GM12872 (cell line): ENCODE data around the gene TENT4A.

Source experiments
- TF ChIP-seq, protein P1 (sequence below): IDR thresholded peaks from 3 replicates; pipeline ENCODE4 v1.5.1; 2011; ENCODE audit warnings: low read depth, mild to moderate bottlenecking, low read length, moderate library complexity; ENCODE audit not compliant: insufficient read depth

TENT4A gene

DNA sequence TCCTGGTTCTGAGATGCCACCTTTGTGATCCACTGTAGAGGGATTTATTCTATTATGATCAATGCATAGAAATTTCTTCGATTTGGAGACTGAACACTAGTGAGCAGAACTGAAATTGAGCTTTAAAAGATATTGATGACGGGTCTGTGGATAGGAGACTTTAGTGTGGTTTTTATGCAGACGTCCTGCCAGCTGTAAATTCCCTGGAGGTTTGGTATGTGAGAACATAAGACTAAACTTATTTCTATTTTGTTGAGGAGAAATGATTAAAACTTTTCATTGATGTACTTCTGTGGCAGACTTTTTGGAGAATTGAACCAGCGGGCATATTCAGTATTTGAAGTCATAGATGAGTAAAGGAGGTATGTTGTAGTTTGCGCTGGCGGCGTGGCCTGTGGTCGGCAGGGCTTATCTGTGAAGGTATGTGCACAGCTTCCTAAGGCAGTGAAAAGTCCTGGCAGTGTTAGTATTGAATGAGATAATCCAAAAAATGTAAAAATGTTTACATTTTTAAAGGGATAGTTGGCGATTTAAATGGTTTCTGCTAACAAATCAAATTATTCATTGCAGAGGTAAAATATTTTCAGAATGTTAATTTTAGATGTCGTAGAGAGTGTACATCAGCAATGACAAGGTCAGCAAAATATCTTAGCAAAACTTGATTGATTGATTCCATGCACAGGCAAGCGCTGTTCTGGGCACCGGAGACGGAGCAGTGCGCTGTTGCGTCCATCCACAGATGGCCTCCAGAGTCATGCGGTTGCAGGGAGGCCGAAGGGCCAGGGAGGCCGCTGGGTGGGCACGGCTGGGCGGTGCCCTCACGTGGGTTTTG lies 20.4 kb downstream of the TENT4A start:
- TF ChIP-seq, protein P1, sequence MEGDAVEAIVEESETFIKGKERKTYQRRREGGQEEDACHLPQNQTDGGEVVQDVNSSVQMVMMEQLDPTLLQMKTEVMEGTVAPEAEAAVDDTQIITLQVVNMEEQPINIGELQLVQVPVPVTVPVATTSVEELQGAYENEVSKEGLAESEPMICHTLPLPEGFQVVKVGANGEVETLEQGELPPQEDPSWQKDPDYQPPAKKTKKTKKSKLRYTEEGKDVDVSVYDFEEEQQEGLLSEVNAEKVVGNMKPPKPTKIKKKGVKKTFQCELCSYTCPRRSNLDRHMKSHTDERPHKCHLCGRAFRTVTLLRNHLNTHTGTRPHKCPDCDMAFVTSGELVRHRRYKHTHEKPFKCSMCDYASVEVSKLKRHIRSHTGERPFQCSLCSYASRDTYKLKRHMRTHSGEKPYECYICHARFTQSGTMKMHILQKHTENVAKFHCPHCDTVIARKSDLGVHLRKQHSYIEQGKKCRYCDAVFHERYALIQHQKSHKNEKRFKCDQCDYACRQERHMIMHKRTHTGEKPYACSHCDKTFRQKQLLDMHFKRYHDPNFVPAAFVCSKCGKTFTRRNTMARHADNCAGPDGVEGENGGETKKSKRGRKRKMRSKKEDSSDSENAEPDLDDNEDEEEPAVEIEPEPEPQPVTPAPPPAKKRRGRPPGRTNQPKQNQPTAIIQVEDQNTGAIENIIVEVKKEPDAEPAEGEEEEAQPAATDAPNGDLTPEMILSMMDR: no peak

DNA sequence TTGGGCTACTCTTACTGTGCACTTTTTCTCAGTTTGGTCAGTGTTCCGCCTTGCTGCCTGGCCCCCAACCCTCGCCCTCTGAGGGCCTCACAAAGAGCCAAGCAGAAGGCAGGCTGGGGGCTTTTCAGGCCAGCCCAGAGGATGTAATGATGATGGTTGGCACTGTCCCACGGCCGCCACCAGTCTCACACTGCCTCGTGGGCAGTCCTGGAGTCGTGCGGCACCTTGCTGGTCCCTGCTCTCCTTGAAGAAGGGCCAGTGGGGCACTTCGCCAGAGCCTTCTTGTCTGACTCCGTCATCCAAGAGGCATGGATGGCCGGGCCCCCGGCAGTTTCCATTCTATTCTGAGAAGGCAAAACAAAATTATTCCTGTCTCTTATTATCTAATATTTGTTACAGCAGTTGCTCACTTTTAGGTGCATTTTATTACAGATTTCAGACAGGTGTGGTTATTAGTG lies 21.0 kb downstream of the TENT4A start:
- TF ChIP-seq, protein P1: no peak

DNA sequence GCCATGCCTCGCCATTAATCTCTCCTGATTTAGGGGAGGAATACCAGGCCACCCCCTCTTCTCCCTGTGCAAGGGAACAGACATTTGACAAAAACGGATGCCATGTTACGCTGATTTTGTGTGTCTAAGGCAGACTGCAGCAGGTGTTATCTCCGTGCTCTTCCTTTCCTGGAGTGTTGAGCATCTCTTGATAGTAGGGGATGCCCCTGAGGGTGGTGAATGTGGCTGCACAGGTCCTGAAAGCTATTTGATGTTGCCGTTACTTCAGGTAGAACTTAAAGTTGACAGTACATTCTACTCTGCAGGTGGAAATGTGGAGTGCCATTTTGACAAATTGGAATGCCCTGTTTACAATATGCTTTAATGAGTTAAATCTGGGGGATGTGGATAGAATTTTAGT lies 21.5 kb downstream of the TENT4A start:
- TF ChIP-seq, protein P1: no peak

DNA sequence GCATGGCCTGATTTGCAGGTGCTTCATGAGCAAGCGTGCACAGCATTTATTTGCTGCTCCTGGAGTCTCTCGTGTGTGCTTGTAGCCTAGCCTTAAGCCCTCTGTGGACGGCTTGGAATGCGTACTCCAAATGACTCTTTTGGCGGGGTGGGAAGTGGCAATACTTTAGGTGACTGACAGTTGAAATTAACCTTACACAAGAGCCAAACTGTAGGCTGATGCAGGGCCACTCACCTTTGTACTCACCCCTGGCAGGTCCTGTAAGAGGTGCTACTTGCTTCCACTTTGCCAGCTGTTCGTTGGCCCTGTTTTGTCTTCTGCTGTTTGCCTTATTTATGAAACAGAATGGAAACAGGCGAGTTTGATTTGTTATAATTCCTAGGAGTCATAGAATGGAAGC lies 22.9 kb downstream of the TENT4A start:
- TF ChIP-seq, protein P1: no peak

DNA sequence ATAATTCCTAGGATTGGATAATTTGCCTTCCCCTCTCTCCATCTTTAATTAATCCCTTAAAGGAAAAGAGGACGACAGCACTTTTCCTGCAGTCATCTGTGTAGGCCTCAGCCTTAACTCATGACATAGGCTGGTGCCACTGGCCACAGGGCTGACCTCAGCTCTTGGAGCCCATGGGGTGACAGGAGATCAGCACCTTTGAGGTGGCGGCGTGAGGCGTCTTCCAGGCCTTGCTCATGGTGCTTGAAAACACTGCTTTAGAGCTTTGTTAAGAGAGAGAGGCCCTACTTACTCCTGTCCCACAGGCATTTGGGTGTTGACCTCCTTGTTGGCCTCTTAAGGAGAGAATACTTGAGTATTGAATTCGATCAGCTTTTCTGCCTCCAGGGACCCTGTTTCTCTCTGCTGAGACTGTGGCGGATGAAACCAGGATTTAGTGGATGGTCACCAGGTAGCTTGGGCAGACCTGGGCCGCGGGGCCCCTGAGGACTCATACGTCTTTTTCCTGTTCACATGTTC lies 23.4 kb downstream of the TENT4A start:
- TF ChIP-seq, protein P1: no peak

DNA sequence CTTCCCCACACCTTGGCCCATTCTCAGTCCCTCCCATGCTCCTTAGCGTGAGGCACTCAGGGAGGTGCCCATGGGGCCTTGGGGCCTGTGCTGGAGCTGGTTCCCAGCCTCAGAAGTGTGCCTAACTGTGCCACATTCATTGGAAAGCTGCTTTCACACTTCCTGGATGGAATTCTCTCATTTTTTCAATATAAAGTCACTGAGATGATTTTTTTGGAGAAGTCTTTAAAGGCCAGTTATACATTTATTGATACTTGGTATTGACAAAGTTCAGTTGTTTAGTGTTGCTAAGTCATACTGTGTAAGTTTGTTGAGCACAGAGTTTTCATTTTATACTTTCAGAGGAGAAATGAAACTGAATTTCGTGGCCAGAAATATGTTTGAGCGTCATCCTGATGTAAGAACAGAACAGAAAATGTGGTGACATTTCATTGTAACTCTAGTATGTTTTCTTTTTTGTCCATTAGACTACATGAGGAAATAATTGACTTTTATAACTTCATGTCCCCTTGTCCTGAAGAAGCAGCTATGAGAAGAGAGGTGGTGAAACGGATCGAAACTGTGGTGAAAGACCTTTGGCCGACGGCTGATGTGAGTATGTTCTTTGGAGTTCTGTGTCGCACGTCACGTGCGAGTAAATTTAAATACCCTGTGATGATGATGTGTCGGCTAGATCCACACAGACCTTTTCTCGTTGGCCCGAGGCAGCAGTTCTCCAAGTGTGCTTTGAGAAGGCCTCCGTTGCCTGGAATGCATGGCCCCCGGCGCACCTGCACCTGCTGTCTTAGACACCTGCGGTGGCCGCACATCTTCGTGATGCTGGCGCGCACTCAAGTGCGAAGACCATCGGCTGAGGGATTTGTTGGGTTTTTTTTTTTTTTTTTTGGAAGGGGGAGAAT lies 24.1 kb downstream of the TENT4A start:
- TF ChIP-seq, protein P1: no peak

DNA sequence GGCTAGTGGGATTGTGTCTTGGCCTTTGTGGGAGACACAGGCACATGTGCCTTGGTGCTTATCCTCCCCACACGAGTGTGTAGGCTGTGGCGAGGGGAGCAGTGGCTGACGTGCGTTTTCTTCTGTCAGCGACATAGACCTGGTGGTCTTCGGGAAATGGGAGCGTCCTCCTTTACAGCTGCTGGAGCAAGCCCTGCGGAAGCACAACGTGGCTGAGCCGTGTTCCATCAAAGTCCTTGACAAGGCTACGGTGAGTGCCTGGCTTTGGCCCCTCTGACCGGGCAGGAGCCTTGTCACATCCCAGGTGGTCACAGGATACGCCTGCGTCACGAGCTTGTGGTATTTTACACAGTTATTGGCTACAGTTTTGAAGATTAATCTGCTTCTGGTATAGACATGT lies 26.4 kb downstream of the TENT4A start:
- TF ChIP-seq, protein P1: no peak
